ENCODE results near the gene TOP1.
A peak's percentile ranks its signal among the peaks of the same experiment; 100 is the strongest.

The TOP1 gene

DNA sequence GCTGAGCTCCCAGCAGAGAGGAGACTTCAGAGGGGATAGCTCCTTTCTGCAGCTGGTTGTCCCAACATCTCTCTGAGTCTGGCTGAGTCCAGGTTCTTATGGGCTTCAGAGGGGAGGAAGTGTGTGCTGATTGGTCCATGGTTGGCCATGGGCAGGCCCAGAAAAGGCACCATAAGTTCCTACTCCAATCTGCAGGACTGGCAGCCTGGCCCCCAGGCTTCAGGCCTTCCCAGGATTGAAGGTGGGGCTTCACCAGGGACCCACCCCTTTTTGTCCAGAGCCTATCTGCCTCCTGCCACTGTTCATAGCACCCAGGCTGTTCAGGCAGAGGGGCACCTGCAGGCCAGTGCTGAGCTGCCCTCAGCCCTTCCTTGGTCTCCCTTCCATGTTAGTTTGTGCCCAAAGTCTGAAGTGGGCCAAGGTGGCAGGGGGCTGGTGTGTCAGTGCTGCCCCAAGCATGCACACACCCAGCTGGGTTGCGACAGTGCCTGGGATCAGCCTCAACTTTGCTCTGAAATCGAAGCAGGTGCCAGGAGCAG, 21.6 kb upstream of the TOP1 start:
- TF ChIP-seq, protein P1, sequence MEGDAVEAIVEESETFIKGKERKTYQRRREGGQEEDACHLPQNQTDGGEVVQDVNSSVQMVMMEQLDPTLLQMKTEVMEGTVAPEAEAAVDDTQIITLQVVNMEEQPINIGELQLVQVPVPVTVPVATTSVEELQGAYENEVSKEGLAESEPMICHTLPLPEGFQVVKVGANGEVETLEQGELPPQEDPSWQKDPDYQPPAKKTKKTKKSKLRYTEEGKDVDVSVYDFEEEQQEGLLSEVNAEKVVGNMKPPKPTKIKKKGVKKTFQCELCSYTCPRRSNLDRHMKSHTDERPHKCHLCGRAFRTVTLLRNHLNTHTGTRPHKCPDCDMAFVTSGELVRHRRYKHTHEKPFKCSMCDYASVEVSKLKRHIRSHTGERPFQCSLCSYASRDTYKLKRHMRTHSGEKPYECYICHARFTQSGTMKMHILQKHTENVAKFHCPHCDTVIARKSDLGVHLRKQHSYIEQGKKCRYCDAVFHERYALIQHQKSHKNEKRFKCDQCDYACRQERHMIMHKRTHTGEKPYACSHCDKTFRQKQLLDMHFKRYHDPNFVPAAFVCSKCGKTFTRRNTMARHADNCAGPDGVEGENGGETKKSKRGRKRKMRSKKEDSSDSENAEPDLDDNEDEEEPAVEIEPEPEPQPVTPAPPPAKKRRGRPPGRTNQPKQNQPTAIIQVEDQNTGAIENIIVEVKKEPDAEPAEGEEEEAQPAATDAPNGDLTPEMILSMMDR (IDR thresholded peaks at IDR 0.05; ENCODE audit: poor library complexity, severe bottlenecking) = no peak
- H3K4me1 ChIP-seq (ENCODE audit: insufficient read depth, poor library complexity, severe bottlenecking) = peaks cover 63% of the 10 kb centered on the region
- H3K27me3 ChIP-seq (ENCODE audit: insufficient read depth, poor library complexity, severe bottlenecking) = no peaks in the 10 kb centered on the region
- DNase-seq (ENCODE audit: low spot score) (no peak), ATAC-seq (ENCODE audit: low read depth) (no peak)
- no peak overlapping the region for H3K4me3 ChIP-seq (ENCODE audit: severe bottlenecking)
- peak overlapping the region; percentile 99 for H3K27ac ChIP-seq (ENCODE audit: poor library complexity, severe bottlenecking)
- no peaks in the 10 kb centered on the region for H3K9me3 ChIP-seq (ENCODE audit: severe bottlenecking)
- no peaks in the 10 kb centered on the region for H3K36me3 ChIP-seq (ENCODE audit: low read depth)

DNA sequence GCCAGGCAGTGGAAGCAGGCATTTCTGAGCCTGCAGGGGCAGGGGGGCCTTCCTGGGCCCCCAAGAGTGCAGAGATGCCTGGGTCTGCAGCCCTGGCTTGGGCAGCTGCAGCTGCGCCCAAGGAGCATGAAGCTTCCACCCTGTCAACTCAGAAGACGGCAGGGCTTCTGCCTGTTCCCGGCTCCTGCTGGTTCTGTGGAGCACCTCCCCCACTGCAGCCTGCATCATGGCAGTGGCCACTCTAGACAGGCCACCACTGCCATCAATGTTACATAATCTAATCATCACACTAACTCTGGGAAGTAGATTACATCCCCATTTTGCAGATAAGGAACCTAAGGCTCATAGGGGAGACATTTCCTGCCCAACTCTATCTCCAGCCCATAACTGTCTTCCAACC, 21.1 kb upstream of the TOP1 start:
- ATAC-seq (ENCODE audit: low read depth) (no peak), DNase-seq (ENCODE audit: low spot score) (no peak)
- H3K9me3 ChIP-seq (ENCODE audit: severe bottlenecking) = no peaks in the 10 kb centered on the region
- no peaks in the 10 kb centered on the region for H3K27me3 ChIP-seq (ENCODE audit: insufficient read depth, poor library complexity, severe bottlenecking)
- peak overlapping the region; percentile 99 for H3K27ac ChIP-seq (ENCODE audit: poor library complexity, severe bottlenecking)
- H3K36me3 ChIP-seq (ENCODE audit: low read depth) = no peaks in the 10 kb centered on the region
- peaks cover 63% of the 10 kb centered on the region for H3K4me1 ChIP-seq (ENCODE audit: insufficient read depth, poor library complexity, severe bottlenecking)
- no peak overlapping the region for H3K4me3 ChIP-seq (ENCODE audit: severe bottlenecking)
- TF ChIP-seq, protein P1 (IDR thresholded peaks at IDR 0.05; ENCODE audit: poor library complexity, severe bottlenecking) = no peak

GRCh38 chr20:41009946-41010345, 18.7 kb upstream of the TOP1 start:
- no peaks in the 10 kb centered on the region for H3K36me3 ChIP-seq (ENCODE audit: low read depth)
- peaks cover 50% of the 10 kb centered on the region for H3K4me1 ChIP-seq (ENCODE audit: insufficient read depth, poor library complexity, severe bottlenecking)
- H3K9me3 ChIP-seq (ENCODE audit: severe bottlenecking) = no peaks in the 10 kb centered on the region
- DNase-seq (ENCODE audit: low spot score) (no peak), ATAC-seq (ENCODE audit: low read depth) (no peak)
- no peaks in the 10 kb centered on the region for H3K27me3 ChIP-seq (ENCODE audit: insufficient read depth, poor library complexity, severe bottlenecking)
- H3K4me3 ChIP-seq (ENCODE audit: severe bottlenecking) = no peak overlapping the region
- H3K27ac ChIP-seq (ENCODE audit: poor library complexity, severe bottlenecking) = peak overlapping the region; percentile 99
- TF ChIP-seq, protein P1 (IDR thresholded peaks at IDR 0.05; ENCODE audit: poor library complexity, severe bottlenecking) = no peak

- no peak overlapping the region for H3K4me3 ChIP-seq (ENCODE audit: severe bottlenecking)
- H3K4me1 ChIP-seq (ENCODE audit: insufficient read depth, poor library complexity, severe bottlenecking) = peaks cover 38% of the 10 kb centered on the region
- no peak overlapping the region for H3K27ac ChIP-seq (ENCODE audit: poor library complexity, severe bottlenecking)
- TF ChIP-seq, protein P1 (IDR thresholded peaks at IDR 0.05; ENCODE audit: poor library complexity, severe bottlenecking) = no peak
- ATAC-seq (ENCODE audit: low read depth) (no peak), DNase-seq (ENCODE audit: low spot score) (no peak)
- H3K36me3 ChIP-seq (ENCODE audit: low read depth) = no peaks in the 10 kb centered on the region
- H3K9me3 ChIP-seq (ENCODE audit: severe bottlenecking) = no peaks in the 10 kb centered on the region
- H3K27me3 ChIP-seq (ENCODE audit: insufficient read depth, poor library complexity, severe bottlenecking) = no peaks in the 10 kb centered on the region
These were observed 17.0 kb upstream of the TOP1 start for GRCh38 chr20:41011551-41012067.

- Histone ChIP-seq H3K4me1 (ENCODE audit: insufficient read depth, poor library complexity, severe bottlenecking) (peaks cover 36% of the 10 kb centered on the region), H3K36me3 (ENCODE audit: low read depth) (no peaks in the 10 kb centered on the region), H3K27me3 (ENCODE audit: insufficient read depth, poor library complexity, severe bottlenecking) (no peaks in the 10 kb centered on the region), H3K9me3 (ENCODE audit: severe bottlenecking) (no peaks in the 10 kb centered on the region), H3K27ac (ENCODE audit: poor library complexity, severe bottlenecking) (peak overlapping the region; percentile 0), H3K4me3 (ENCODE audit: severe bottlenecking) (no peak overlapping the region)
- DNase-seq (ENCODE audit: low spot score) (no peak), ATAC-seq (ENCODE audit: low read depth) (no peak)
- TF ChIP-seq, protein P1 (IDR thresholded peaks at IDR 0.05; ENCODE audit: poor library complexity, severe bottlenecking) = no peak
These were observed 14.0 kb upstream of the TOP1 start for GRCh38 chr20:41014561-41015088.
